NCI-H1694 (cell line): ENCODE data around the gene RUNX3.
"Not testable (repeated sequence)": the region's sequence is repeated elsewhere in the genome, so short reads cannot be mapped to it uniquely, and the experiment has no call there.

Experiments
- DNase-seq: peaks from one replicate; lab custom pipeline; 2025; lab: John Stamatoyannopoulos, UW

The RUNX3 gene

DNA sequence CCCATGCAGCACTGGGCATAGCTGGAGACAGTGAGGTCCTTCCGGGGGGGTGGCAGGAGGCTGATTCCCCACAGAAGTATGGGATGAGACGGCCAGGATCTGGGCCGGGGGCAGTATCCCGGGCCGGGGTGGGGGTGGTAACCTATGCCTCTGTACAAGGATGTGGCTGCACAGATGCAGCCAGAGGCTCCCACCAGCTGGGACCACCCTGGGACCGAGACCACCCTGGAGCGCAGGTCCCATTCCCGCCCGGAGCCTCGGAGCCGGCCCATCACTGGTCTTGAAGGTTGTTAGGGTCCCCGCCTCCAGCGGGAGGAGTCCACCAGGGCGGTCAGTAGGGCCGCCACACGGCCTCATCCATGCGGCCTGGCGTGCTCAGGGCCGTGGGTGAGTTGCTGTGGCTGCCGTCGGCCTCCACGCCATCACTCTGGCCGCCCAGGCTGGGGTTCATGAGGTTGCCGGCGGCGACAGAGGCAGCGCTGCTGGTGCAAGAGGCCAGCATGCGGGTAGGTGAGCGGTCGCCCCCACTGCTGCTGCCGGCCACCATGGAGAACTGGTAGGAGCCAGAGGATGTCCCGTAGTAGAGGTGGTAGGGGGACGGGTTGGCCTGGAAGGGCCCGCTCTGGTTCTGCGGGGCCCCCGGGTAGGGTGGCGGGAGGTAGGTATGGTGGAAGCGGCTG is 28.1 kb downstream of the RUNX3 start:
- no peak for DNase-seq

DNA sequence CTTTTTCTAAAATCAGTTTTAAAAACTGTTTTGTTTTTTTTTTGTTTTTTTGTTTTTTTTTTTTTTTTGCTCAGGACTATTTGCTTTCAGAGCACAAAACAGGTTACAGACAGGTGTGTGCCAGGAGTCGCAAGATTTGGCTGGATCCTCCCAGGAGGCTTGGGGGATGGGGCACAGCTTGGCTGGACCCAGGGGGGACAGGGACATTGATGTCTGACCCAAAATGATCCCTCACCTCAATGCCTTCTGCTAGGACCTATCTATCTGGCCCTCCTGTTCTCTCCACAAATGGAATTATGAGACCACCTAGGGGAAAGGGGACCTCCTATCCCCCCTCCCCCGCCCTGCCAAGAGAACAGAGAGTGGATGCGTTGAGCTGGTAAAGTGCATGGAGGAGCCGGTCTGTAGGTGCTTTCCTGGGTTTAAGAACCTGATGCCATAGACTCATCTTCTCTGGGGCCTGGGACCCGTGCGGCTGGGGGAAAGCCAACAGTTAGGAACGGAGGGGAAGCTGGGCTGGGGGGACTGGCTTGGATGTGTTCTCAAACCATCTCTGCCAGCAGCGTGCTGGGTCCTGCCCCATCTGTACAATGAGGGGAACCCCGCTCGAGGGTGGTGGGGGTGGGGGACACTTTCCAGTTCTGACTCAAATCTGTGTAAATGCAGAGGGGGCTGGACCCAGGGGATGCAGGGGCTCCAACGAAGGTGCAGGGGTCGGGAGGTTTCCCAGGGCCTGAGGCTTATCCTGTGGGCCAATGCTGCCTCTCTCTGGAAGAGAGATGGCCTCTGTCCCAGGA is 28.9 kb downstream of the RUNX3 start:
- DNase-seq, result no peak

DNA sequence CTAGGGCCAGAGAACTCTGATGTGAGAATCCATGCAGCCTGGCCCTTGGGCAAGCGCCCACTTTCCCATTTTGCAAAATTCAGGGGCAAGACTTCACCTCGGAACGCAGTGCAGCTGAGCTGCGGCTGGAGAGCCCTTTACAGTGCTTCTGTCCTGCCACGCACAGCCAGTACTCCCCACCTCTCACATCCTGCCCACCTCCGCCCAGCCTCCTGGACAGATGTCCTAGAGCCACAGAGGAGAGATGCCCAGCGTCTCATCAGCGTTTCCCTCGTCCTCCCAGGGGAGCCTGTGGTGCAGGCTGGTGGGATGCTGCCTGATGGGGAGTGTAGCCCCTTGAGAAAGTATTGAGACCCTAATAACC is 29.6 kb downstream of the RUNX3 start:
- DNase-seq, result no peak

DNA sequence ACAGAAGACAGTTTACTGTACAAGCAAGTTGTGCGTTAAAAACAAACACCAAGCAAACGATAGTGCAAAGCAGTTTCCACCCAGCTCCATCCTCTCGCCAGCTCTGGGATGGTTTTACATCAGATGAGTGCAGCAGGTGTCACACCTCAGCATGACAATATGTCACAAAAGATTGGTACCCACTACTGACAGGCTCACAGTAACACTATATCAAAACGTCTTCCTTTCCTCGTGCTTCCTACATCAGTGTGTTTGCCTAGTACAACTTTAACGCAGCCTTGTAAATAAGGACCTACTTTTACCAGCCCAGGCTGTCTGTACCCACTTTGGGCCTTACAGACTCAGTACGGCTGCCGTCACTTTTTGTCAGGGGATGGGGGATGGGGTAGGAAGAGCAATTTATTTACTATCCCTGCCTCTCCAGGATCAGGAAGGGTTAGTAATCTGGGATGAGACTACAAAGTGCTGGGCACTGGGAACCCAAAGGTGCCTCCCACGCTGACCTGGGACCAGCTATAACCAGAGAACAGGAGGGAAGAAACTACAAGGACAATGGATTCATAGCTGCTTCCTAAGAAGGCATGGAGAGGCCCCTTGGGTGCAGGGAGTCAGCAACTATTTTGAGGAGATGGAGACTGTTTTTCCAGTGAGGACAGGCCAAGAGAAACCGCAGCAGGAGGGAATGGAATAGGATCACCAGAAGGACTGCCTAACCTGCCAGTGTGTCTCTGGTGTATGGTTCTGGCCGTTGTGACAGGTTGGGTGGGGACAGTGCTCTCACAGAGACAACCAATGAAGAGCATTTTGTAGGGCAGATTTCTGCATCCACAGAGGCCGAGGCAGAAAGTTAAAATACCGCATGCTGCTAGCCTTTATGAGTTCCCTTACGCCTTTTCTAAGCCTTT is 30.2 kb downstream of the RUNX3 start:
- no peak for DNase-seq

DNA sequence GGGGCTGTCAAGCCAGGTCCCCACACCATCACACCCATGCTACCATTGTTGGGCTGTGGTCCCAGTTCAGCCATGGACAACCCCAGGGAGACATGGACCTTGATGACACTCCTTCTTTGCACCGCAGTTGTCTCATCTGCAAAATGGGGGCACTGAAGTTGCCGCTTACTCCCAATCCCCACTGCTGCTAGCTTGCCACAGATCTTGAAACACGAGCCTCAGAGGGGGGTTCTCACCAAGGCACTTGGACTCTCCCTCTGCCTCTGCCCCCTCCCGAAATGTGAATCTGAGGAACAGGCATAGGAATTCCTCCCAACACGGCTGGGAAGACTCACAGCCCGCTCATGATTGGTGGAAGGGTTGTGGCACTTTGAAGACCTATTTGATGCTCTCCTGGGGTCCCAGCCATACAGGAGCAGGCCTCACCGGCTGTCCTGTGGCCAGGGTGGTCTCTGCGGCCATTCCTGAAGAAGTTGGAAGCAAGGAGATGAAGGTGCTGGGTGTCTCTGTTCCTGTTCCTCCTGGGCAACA is 31.1 kb downstream of the RUNX3 start:
- no peak for DNase-seq

DNA sequence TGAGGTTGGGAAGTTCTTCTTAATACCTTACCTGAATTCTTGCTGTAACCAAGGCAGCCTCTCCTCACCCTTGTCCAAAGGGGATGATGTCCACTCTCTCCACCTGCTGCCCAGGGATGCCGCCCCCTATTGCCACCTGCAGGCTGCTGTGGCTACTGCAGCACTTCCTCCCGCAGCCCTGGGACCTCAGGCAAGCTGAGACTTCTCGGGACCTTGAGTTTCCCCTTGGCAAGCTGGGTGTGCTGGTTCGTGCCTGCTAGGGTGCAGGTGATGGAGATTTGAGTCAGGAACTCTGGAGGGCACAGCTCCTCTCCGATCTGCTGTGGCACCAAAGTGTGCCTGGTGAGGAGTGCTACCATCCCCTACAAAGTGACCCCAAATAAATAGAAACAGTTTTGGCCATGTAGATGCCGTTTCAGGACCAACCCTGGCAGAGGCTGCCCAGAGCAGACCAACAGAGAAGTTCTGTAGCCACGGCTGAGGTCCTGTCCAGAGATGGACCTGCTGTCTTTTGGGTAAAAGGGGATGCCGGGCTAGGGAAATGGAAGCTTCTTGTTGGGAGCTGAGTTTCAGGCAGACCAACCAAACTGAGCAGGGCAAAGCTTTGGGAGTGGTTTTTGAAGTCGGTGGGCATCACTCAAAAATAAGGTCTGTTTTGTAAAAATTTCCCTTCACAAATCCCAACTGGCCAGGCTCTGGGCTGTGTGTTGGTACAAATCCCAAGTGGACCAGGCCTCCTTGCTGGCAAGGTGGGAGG is 31.7 kb downstream of the RUNX3 start:
- DNase-seq, result no peak

DNA sequence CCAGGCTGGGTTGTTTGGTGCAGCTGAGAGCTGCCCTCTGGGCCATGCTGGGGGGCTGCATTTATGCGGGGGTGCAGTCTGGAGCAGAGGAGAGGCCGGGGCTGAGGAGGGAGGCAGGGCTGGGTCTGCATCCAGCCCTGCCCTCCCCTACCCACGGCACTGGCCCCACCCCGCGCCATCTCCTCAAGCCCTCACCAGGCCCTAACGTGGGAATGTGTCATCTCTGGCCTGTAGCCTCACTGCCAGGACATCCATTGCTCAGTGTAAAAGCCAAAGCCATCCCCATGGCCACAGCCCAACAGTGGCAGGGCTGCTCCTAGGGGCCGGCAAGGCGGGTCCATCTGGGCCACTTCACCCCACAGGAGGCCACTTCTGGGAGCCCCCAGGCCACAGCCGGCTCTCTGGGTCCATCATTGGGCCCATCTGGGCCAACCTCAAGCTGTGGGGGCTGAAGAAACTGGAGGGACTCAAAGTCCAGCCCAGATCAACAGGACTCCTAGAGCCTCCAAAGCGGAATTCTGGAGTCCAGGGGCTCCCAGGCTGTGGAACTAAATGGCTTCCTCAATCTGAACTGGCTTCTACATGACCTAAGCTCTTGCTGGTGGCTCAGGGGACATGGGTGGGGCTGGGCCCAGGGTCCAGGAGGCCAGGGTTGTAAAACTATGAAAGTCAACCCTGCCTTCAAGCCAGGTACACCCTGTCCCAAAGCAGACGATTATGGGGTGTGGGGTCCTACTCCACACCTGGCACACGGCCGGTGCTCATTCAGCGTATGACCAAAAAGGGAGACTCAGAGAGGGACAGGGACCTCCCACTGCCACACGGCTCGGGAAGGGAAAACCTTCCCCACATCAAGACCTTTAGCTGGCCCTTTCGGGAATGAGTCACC is 32.6 kb downstream of the RUNX3 start:
- no peak for DNase-seq

DNA sequence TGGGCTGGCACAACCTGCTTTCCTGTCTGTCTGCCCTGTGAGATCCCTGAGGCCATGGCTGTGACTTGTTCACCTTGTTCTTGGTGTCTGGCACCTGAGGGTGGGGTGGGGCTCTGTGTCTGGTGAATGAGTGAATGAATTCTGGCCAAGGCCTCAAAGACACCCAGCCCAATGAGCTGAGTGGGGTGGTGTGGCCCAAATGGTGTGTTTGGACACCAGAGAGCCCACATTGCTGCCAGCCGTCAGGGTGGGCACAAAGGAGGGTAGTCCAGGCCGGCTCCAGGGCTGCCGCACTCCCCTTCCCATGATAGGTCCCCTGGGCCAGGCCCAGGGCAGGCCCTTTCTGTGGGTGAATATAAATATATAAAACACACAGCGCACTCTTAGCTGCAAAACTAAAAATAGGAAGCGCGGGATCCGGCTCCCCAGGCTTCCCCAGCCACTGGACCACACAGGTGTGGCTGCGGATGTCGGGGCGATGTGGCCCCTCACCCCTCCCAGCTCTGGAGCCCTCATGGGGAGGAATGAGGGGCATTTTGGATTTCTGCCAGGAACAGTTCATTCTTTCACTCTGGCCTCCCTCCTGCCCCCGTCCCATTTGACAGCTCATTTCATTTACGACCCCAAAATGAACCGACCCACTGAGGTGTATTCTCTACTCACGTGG is 33.3 kb downstream of the RUNX3 start:
- DNase-seq, result no peak

DNA sequence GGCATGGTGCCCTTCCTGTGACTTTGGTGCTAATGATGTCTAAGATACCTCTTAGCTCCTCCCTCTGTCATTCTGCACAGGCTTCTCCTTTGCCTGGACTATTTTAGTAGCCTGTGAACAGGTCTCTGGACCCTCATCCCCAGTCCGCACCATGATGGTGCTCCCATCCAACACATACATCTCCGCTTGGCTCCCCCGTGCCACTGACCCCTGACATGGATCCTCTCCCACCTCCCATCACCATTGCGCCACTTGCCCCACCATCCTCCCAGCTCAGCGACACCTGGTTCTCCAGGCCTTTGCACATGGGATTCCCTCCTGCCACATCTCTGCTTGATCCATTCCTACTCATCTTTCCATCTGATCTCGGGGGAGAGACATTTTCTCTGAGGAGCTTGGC is 33.9 kb downstream of the RUNX3 start:
- DNase-seq, result no peak

DNA sequence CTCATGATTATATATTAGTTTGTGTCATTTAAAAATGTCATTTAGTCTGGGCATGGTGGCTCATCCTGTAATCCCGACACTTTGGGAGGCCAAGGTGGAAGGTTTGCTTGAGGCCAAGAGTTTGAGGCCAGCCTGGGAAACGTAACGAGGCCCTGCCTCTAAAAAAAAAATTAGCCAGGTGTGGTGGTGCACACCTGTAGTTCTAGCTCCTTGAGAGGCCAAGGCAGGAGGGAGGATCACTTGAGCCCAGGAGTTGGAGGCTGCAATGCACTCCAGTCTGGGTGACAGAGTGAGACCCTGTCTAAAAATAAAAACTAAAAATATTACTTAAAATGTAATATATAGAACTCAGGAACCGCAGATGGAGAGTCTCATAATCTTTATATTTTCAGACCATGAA is 34.6 kb downstream of the RUNX3 start:
- no peak for DNase-seq

DNA sequence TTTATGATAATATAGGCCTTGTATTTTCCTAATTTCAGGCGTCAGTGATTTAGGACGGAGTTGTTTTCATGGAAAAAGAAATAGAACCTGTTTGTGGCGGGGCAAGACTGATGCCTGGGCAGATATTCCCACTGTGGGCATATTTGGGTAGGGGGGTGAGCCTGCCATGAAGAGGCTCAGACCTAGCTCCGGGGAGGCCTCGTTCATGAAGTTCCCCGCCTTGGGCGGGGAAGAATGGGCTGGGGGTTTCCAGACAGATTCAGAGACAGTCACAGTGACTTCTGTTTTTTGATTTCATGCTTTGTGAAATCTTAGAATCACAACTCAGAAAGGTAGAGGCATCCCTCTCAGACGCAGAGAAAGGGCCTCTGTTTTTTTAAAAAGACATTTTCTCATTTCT is 36.1 kb downstream of the RUNX3 start:
- DNase-seq, result no peak

DNA sequence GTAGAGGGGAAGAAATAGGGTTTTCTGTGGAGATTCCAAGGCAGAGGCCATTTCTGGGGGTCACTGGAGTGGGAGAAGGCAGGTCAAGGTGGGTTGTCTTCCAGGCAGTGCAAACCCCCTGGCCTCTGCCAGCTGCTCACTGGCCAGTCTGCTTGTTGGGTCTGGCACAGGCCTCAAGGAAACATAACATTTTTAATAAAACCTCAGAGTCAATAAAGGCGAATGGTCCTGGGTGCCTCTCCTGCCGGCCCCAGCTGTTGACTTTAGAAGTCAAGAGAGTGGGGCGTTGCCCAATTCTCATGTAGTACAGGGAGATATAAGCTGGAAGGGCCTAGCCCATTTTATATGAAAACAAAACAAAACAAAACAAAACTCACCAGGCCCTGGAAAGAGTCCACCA is 36.6 kb downstream of the RUNX3 start:
- DNase-seq, result no peak

DNA sequence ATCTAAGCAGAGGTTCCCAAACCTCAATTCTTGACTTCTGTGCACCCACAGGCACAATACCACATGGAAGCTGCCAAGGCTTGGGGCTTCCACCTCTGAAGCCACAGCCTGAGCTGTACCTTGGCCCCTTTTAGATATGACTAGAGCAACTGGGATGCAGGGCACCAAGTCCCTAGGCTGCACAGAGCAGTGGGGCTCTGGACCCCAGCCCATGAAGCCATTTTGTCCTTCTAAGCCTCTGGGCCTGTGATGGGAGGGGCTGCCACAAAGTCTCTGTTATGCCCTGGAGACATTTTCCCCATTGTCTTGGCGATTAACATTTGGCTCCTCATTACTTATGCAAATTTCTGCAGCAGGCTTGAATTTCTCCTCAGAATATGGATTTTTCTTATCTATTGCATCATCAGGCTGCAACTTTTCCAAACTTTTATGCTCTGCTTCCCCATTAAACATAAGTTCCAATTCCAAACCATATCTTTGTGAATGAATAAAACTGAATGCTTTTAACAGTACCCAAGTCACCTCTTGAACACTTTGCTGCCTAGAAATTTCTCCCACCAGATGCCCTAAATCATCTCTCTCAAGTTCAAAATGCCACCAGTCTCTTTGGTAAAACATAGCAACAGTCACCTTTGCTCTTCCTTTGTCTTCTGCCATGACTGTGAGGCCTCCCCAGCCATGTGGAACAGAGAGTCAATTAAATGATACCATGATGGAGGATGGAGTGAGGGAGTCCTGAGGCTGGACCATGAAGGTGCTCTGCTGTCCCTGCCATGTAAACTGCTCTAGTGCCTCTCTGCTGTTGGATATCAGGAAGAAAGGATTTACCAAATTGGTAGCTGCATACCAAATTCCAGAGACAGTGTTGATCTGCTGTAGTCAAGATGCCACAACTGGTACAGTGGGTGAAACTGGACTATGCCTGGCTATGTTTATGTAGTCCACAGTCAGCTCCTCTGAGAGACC is 37.6 kb downstream of the RUNX3 start:
- no peak for DNase-seq

DNA sequence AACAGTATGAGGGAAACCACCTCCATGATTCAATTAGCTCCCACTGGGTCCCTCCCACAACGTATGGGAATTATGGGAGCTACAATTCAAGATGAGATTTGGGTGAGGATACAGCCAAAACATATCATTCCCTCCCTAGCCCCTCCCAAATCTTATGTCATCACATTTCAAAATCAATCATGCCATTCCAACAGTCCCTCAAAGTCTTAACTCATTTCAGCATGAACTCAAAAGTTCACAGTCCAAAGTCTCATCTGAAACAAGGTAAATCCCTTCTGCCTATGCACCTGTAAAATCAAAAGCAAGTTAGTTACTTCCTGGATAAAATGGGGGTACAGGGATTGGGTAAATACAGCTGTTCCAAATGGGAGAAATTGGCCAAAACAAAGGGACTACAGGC is 38.7 kb downstream of the RUNX3 start:
- DNase-seq, result not testable (repeated sequence)

DNA sequence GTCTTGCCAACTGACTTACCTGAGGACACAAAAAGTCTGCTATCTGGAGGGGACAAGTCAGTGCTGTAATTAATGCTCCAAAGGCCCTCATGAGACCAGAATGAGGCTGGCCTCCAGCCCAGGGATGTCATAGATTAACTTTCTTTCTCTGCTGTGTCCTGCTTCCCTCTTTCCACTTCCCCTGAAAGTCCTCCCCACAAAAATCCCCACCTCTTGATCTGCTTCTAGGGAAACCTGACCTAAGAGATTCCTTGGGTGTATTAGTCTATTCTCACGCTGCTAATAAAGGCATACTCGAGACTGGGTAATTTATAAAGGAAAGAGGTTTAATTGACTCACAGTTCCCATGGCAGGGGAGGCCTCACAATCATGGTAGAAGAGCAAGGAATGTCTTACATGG is 39.2 kb downstream of the RUNX3 start:
- no peak for DNase-seq

DNA sequence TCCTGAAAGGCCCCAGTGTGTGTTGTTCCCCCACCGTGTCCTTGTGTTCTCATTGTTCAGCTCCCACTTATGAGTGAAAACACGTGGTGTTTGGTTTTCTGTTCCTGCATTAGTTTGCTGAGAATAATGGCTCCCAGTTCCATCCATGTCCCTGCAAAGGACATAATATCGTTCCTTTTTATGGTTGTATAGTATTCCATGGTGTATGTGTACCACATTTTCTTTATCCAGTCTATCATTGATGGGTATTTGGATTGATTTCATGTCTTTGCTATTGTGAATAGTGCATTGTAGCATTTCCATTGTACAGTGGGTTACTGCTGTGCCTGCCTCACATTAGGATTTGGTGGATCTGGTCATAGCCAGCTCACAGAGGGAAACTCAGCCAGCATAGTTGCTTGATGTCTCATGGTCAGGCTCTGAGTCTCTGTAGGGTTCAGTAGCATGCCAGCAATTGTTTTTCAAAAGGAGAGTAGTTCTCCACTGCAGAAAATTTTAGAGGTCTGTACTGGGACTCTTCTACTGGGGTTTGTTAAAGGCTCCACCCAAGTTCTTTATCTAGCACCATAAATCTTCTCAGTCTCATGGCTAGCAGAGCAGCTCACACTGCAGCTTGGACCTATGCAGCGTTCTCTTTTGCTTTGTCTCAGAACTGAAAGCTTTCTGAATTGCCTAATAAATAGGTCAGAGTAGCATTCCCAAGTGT is 41.0 kb downstream of the RUNX3 start:
- no peak for DNase-seq

DNA sequence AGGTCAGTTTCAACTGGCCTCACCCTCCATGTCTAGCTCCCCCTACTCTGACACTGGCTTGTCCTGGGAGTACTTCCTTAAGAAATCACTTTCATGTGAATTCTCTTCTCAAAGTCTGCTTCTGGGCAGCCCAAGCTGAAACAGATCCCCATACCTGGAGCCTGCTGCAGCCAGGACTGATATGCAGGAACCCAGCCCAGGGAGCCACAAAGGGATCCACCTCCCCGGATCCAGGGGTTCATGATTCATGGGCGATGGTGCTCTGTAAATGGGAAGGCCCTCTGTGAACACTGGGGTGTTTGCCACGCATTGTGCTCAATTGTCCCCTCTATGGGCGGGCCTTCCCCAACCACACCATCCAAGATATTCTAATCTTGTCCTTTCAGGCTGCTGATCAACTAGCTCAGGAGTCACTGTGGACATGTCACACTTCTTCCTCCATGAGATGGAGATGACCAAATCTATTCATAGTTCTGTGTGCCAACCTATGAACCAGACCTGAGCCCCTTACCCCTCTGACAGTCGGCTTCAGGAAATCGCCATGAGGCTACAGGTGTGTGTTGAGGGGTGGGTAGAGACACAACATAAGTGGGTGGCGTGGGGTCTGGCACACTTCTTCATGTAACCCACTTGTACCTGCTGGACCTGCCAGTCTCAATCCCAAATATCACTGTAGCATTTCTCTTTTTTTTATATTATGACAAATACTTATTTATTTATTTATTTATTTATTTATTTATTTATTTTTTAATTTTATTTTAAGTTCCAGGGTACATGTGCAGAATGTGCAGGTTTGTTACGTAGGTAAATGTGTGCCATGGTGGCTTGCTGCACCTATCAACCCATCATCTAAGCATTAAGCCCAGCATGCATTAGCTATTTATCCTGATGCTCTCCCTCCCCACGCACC is 41.8 kb downstream of the RUNX3 start:
- no peak for DNase-seq
